Esophagus squamous epithelium (tissue), 4 donors: ENCODE measurements around the gene NCEH1.

Experiments used
- POLR2A ChIP-seq, 4 donors: fragments of 450-650 bp; IDR thresholded peaks; one replicate each; pipeline ENCODE4 v1.6.1; 2017; ENCODE audit warnings: antibody characterized with exemption in 4 of 4, mild to moderate bottlenecking in 4 of 4, moderate library complexity in 3 of 4
- TF ChIP-seq, protein P1 (sequence below), 6 experiments: fragments of 450-650 bp in 4 of 6; fragments of 200-600 bp in 2 of 6; sonication (generic) in 2 of 6; IDR thresholded peaks; one replicate each; pipeline ENCODE4 v1.5.1; 2016 to 2019; ENCODE audit warnings: antibody characterized with exemption in 6 of 6, mild to moderate bottlenecking in 4 of 6, moderate library complexity in 4 of 6

DNA sequence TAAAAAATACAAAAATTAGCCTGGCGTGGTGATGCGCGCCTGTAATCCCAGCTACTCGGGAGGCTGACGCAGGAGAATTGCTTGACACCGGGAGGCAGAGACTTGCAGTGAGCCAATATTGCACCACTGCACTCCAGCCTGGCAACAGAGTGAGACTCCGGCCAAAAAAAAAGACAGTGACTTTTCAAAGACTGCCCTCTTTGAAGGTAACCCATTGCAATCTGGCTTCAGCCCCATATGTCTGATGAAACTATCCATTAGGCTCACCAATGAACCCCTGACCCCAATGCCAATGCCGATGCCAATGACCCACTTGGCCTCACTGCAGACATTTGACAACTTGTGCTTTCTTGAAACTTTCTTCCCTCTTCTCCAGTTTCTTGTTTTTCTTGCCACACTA lies 54.3 kb downstream of the NCEH1 start:
- no peak for TF ChIP-seq POLR2A (IDR thresholded peaks at IDR 0.05)
- TF ChIP-seq, protein P1, sequence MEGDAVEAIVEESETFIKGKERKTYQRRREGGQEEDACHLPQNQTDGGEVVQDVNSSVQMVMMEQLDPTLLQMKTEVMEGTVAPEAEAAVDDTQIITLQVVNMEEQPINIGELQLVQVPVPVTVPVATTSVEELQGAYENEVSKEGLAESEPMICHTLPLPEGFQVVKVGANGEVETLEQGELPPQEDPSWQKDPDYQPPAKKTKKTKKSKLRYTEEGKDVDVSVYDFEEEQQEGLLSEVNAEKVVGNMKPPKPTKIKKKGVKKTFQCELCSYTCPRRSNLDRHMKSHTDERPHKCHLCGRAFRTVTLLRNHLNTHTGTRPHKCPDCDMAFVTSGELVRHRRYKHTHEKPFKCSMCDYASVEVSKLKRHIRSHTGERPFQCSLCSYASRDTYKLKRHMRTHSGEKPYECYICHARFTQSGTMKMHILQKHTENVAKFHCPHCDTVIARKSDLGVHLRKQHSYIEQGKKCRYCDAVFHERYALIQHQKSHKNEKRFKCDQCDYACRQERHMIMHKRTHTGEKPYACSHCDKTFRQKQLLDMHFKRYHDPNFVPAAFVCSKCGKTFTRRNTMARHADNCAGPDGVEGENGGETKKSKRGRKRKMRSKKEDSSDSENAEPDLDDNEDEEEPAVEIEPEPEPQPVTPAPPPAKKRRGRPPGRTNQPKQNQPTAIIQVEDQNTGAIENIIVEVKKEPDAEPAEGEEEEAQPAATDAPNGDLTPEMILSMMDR (IDR thresholded peaks at IDR 0.05) = no peak
